HepG2 (cell line): ENCODE measurements around the gene FCER1G. TPM values are rescaled to one million over a fixed set of nuclear protein-coding genes. Genes with fewer than 3 reads are reported as not detected.

Experiments
- BCLAF1 ChIP-seq: fragments of 450-650 bp; IDR thresholded peaks from 2 replicates; pipeline ENCODE4 v1.6.1; 2017; ENCODE audit warnings: mild to moderate bottlenecking
- E2F2 ChIP-seq: sonication (generic); formaldehyde crosslinking; IDR thresholded peaks from 2 replicates; pipeline ENCODE4 v1.4.0; 2020; ENCODE audit warnings: missing genetic modification reagents, borderline replicate concordance
- EEA1 ChIP-seq: sonication (generic); formaldehyde crosslinking; IDR thresholded peaks from 2 replicates; pipeline ENCODE4 v1.5.1; 2020; ENCODE audit warnings: mild to moderate bottlenecking, missing genetic modification reagents, borderline replicate concordance
- EED ChIP-seq: sonication (generic); formaldehyde crosslinking; IDR thresholded peaks from 2 replicates; pipeline ENCODE4 v1.5.0; 2020; ENCODE audit warnings: mild to moderate bottlenecking, missing genetic modification reagents
- ELK4 ChIP-seq: sonication (generic); formaldehyde crosslinking; IDR thresholded peaks from 2 replicates; pipeline ENCODE4 v1.9.0; 2021; ENCODE audit warnings: missing genetic modification reagents, borderline replicate concordance
- HDAC2 ChIP-seq: sonication (generic); formaldehyde crosslinking; IDR thresholded peaks from 2 replicates; pipeline ENCODE4 v1.4.0; 2020; ENCODE audit warnings: missing genetic modification reagents
- HNF4G ChIP-seq, 2 experiments: sonication (generic) in 1 of 2; formaldehyde crosslinking in 1 of 2; IDR thresholded peaks; 2 replicates each; pipeline versions ENCODE4 v1.4.0 to v1.6.1; 2011 to 2020; ENCODE audit warnings: borderline replicate concordance in 2 of 2, low read depth in 2 of 2, mild to moderate bottlenecking in 2 of 2, low read length in 1 of 2, missing genetic modification reagents in 1 of 2, moderate library complexity in 1 of 2
- IRF2 ChIP-seq: IDR thresholded peaks from 2 replicates; pipeline ENCODE4 v1.6.1; 2018; ENCODE audit warnings: missing genetic modification reagents, missing compliant biosample characterization
- JUN ChIP-seq: sonication (generic); formaldehyde crosslinking; IDR thresholded peaks from 2 replicates; pipeline ENCODE4 v1.4.0; 2020; ENCODE audit warnings: mild to moderate bottlenecking, missing genetic modification reagents
- PREB ChIP-seq: sonication (generic); formaldehyde crosslinking; IDR thresholded peaks from 2 replicates; pipeline ENCODE4 v1.4.0; 2020; ENCODE audit warnings: missing genetic modification reagents
- SIX4 ChIP-seq: sonication (generic); formaldehyde crosslinking; IDR thresholded peaks from 2 replicates; pipeline ENCODE4 v1.4.0; 2020; ENCODE audit warnings: missing genetic modification reagents
- SOX13 ChIP-seq, 3 experiments: fragments of 450-650 bp in 1 of 3; sonication (generic) in 1 of 3; formaldehyde crosslinking in 1 of 3; IDR thresholded peaks in 2 of 3; conservative IDR thresholded peaks in 1 of 3; 2 replicates each; pipeline versions ENCODE4 v1.5.0 to v1.6.1; 2016 to 2020; ENCODE audit warnings: antibody characterized with exemption in 1 of 3, mild to moderate bottlenecking in 1 of 3, missing compliant biosample characterization in 1 of 3, missing genetic modification reagents in 1 of 3, moderate library complexity in 1 of 3
- TAF15 ChIP-seq: fragments of 200-400 bp; formaldehyde crosslinking; IDR thresholded peaks from one replicate; pipeline ENCODE4 v1.6.1; 2018; ENCODE audit warnings: mild to moderate bottlenecking, low read depth, low read length; ENCODE audit not compliant: poor library complexity, severe bottlenecking
- TFE3 ChIP-seq: IDR thresholded peaks from 2 replicates; pipeline ENCODE4 v1.6.1; 2016
- WIZ ChIP-seq: sonication (generic); formaldehyde crosslinking; IDR thresholded peaks from 2 replicates; pipeline ENCODE4 v1.5.1; 2020; ENCODE audit warnings: mild to moderate bottlenecking, missing genetic modification reagents
- ZBTB1 ChIP-seq: sonication (generic); formaldehyde crosslinking; IDR thresholded peaks from 2 replicates; pipeline ENCODE4 v1.4.0; 2020; ENCODE audit warnings: missing genetic modification reagents, borderline replicate concordance
- ZFP36L1 ChIP-seq: sonication (generic); formaldehyde crosslinking; IDR thresholded peaks from 2 replicates; pipeline ENCODE4 v1.8.0; 2022; ENCODE audit warnings: mild to moderate bottlenecking, missing genetic modification reagents, moderate library complexity
- ZMAT3 ChIP-seq: sonication (generic); formaldehyde crosslinking; conservative IDR thresholded peaks from 2 replicates; pipeline ENCODE4 v1.7.0; 2021; ENCODE audit warnings: missing genetic modification reagents
- ZNF17 ChIP-seq: sonication (generic); formaldehyde crosslinking; IDR thresholded peaks from 2 replicates; pipeline ENCODE4 v1.5.0; 2020; ENCODE audit warnings: mild to moderate bottlenecking, missing genetic modification reagents
- ZNF660 ChIP-seq: sonication (generic); formaldehyde crosslinking; IDR thresholded peaks from 2 replicates; pipeline ENCODE4 v1.5.1; 2020; ENCODE audit warnings: mild to moderate bottlenecking, low read depth, missing genetic modification reagents, borderline replicate concordance
- polyA plus RNA-seq, 8 experiments: library from polyadenylated mRNA; depleted of rRNA in 3 of 8; stranded (reverse) in 7 of 8; unstranded in 1 of 8; fragments of >200 nt; fragmentation: Illumina TruSeq in 4 of 8; extraction: Trizol in 4 of 8; gene quantifications; 2 replicates each; pipeline versions ENCODE4 v1.2.1 to v1.2.3, GENCODE V29; 2011 to 2016; ENCODE audit warnings: low read depth in 4 of 8, missing spikeins in 1 of 8, mixed read lengths in 1 of 8; ENCODE audit not compliant: insufficient read depth in 1 of 8
- total RNA-seq, 5 experiments: library from RNA; depleted of rRNA; stranded (reverse); fragments of >200 nt; fragmentation: Illumina TruSeq; extraction: Trizol; gene quantifications; 2 replicates each; pipeline ENCODE4 v1.2.3, GENCODE V29; 2016; ENCODE audit warnings: low read depth in 1 of 5

FCER1G gene
- total and polyA plus RNA-seq, 2 of the 13 experiments (the other 11 are each of a cell fraction or from before 2014, with no cell fraction given): 1.3 to 6.4 TPM

GRCh38 chr1:161200992-161201835 is 13.9 kb upstream of the FCER1G start (continued):
- TF ChIP-seq E2F2 (CRISPR knock-in tag) (no peak), SOX13 (IDR thresholded peaks at IDR 0.05) (no peak), SOX13 (CRISPR knock-in tag; conservative IDR thresholded peaks at IDR 0.05 in 1 of 2, IDR thresholded peaks at IDR 0.05 in 1 of 2) (peak in 1 of 2 experiments; percentile 39; a peak in 1 of 4 replicates), ELK4 (CRISPR knock-in tag) (no peak), ZFP36L1 (CRISPR knock-in tag) (no peak), HNF4G (IDR thresholded peaks at IDR 0.05; ENCODE audit: borderline replicate concordance, low read depth, low read length) (no peak), HNF4G (CRISPR knock-in tag; IDR thresholded peaks at IDR 0.05; ENCODE audit: borderline replicate concordance, low read depth) (no peak), SIX4 (no peak), WIZ (CRISPR knock-in tag) (no peak), JUN (CRISPR knock-in tag) (no peak), ZBTB1 (CRISPR knock-in tag) (no peak), TFE3 (no peak), TAF15 (no peak), ZNF17 (CRISPR knock-in tag) (no peak), EED (CRISPR knock-in tag) (no peak), IRF2 (CRISPR knock-in tag) (0 out of 2 replicates have a peak, but pooled peaks have one; percentile 8), ZNF660 (CRISPR knock-in tag) (no peak), PREB (CRISPR knock-in tag) (no peak), ZMAT3 (CRISPR knock-in tag) (no peak), BCLAF1 (no peak), HDAC2 (CRISPR knock-in tag) (no peak), EEA1 (CRISPR knock-in tag) (no peak)
